K562 (cell line): ENCODE data around the gene PTPRU. TPM values are rescaled to one million over a fixed set of nuclear protein-coding genes. Genes with fewer than 3 reads are reported as not detected.

Experiments
- ARID3A ChIP-seq: IDR thresholded peaks from 2 replicates; pipeline ENCODE4 v1.6.1; 2012; ENCODE audit warnings: low read depth, low read length, improper control_type of control experiment, borderline replicate concordance
- ATF7 ChIP-seq: fragments of 450-650 bp; IDR thresholded peaks from 2 replicates; pipeline ENCODE4 v1.7.1; 2014; ENCODE audit warnings: mild to moderate bottlenecking, moderate library complexity
- CREB1 ChIP-seq, 2 experiments: sonication (generic) in 1 of 2; formaldehyde crosslinking in 1 of 2; IDR thresholded peaks; 2 replicates each; pipeline versions ENCODE4 v1.6.1 to v1.8.0; 2012 to 2022; ENCODE audit warnings: inconsistent platforms in 1 of 2, mild to moderate bottlenecking in 1 of 2, missing genetic modification reagents in 1 of 2, moderate library complexity in 1 of 2
- CXXC5 ChIP-seq: fragments of 250-450 bp; sonication (Bioruptor Pico); IDR thresholded peaks from 2 replicates; pipeline ENCODE4 v1.8.0; 2022; ENCODE audit warnings: inconsistent platforms, mild to moderate bottlenecking, moderate library complexity
- KDM1A ChIP-seq, 2 experiments: fragments of 450-650 bp; IDR thresholded peaks; 2 replicates each; pipeline ENCODE4 v1.6.1; 2016; ENCODE audit warnings: mild to moderate bottlenecking in 2 of 2
- PHB ChIP-seq: fragments of 250-450 bp; sonication (Bioruptor Pico); IDR thresholded peaks from 2 replicates; pipeline ENCODE4 v1.5.0; 2021
- PREB ChIP-seq: sonication (generic); formaldehyde crosslinking; IDR thresholded peaks from 2 replicates; pipeline ENCODE4 v1.8.1; 2023; ENCODE audit warnings: mild to moderate bottlenecking, missing genetic modification reagents
- SAP30 ChIP-seq: fragments of 200-600 bp; sonication (generic); IDR thresholded peaks from 2 replicates; pipeline ENCODE4 v1.6.1; 2012; ENCODE audit warnings: borderline replicate concordance, low read depth, mild to moderate bottlenecking, moderate library complexity, low read length, control low read depth, inconsistent platforms; ENCODE audit not compliant: insufficient read depth, poor library complexity, severe bottlenecking
- TAF9B ChIP-seq: fragments of 450-650 bp; IDR thresholded peaks from 2 replicates; pipeline ENCODE4 v1.6.1; 2018; ENCODE audit warnings: mild to moderate bottlenecking; ENCODE audit not compliant: partially characterized antibody
- ZNF263 ChIP-seq: sonication (generic); formaldehyde crosslinking; IDR thresholded peaks from 2 replicates; pipeline ENCODE4 v1.8.0; 2022; ENCODE audit warnings: mild to moderate bottlenecking, missing genetic modification reagents, borderline replicate concordance
- ZNF740 ChIP-seq, 3 experiments: fragments of 200-800 bp in 1 of 3; sonication (Bioruptor generic) in 1 of 3; sonication (generic) in 1 of 3; formaldehyde crosslinking in 1 of 3; IDR thresholded peaks; 2 replicates each; pipeline versions ENCODE4 v1.6.1 to v1.8.0; 2016 to 2022; ENCODE audit warnings: mild to moderate bottlenecking in 2 of 3, missing compliant biosample characterization in 2 of 3, missing genetic modification characterization in 2 of 3, missing genetic modification reagents in 1 of 3
- polyA plus RNA-seq, 8 experiments: library from polyadenylated mRNA; depleted of rRNA in 4 of 8; stranded (reverse) in 5 of 8; unstranded in 3 of 8; fragments of >200 nt; fragmentation: Nextera tagmentation in 2 of 8; fragmentation: Illumina TruSeq in 1 of 8; extraction: Ambion mirVana in 2 of 8; extraction: Trizol in 1 of 8; gene quantifications; 2 replicates each; pipeline versions ENCODE4 v1.2.1 to v1.2.3, GENCODE V29; 2011 to 2014; ENCODE audit warnings: inconsistent platforms in 1 of 8, missing spikeins in 1 of 8
- total RNA-seq, 7 experiments: library from RNA; depleted of rRNA in 6 of 7; stranded (reverse); fragments of >200 nt in 6 of 7; fragmentation: Illumina TruSeq in 2 of 7; extraction: Trizol in 2 of 7; gene quantifications; 2 replicates each; pipeline versions ENCODE4 v1.2.1 to v1.2.3, GENCODE V29; 2011 to 2021; ENCODE audit warnings: low replicate concordance in 1 of 7
- TF ChIP-seq, protein P1 (sequence below): fragments of 250-450 bp; sonication (Bioruptor Pico); IDR thresholded peaks from 2 replicates; pipeline ENCODE4 v1.4.0; 2020
- TF ChIP-seq, protein P2 (sequence below): fragments of 450-650 bp; formaldehyde crosslinking; IDR thresholded peaks from 2 replicates; pipeline ENCODE4 v1.4.0; 2020; ENCODE audit warnings: mild to moderate bottlenecking, moderate library complexity
- TF ChIP-seq, protein P3 (sequence below), 2 experiments: fragments of 250-450 bp in 1 of 2; fragments of 450-650 bp in 1 of 2; sonication (Bioruptor Pico) in 1 of 2; IDR thresholded peaks; 2 replicates each; pipeline versions ENCODE4 v1.6.1 to v1.8.0; 2016 to 2021; ENCODE audit warnings: mild to moderate bottlenecking in 2 of 2, moderate library complexity in 2 of 2, missing compliant biosample characterization in 1 of 2, missing genetic modification characterization in 1 of 2

PTPRU gene
- total and polyA plus RNA-seq, 9 of the 15 experiments (the other 6 are each of a cell fraction or from before 2014, with no cell fraction given): 0.01 to 2.9 (median 1.0) TPM

- TF ChIP-seq, protein P1, sequence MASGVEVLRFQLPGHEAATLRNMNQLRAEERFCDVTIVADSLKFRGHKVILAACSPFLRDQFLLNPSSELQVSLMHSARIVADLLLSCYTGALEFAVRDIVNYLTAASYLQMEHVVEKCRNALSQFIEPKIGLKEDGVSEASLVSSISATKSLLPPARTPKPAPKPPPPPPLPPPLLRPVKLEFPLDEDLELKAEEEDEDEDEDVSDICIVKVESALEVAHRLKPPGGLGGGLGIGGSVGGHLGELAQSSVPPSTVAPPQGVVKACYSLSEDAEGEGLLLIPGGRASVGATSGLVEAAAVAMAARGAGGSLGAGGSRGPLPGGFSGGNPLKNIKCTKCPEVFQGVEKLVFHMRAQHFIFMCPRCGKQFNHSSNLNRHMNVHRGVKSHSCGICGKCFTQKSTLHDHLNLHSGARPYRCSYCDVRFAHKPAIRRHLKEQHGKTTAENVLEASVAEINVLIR (CRISPR knock-in tag): peak; percentile 67; the same call in 1 of the 2 replicates
- no peak for TF ChIP-seq ARID3A
- no peak for TF ChIP-seq KDM1A (IDR thresholded peaks at IDR 0.05)
- TF ChIP-seq CREB1 (IDR thresholded peaks at IDR 0.05): peak; percentile 49
- TF ChIP-seq CREB1 (CRISPR knock-in tag; IDR thresholded peaks at IDR 0.05): peak; percentile 69
- 0 out of 2 replicates have a peak, but pooled peaks have one; percentile 46 for TF ChIP-seq ZNF263 (CRISPR knock-in tag)
- TF ChIP-seq TAF9B: no peak
- TF ChIP-seq ZNF740 (CRISPR knock-in tag; IDR thresholded peaks at IDR 0.05): peak; percentile 63; the same call in 1 of the 2 replicates
- TF ChIP-seq ZNF740 (tag; IDR thresholded peaks at IDR 0.05): no peak
- TF ChIP-seq PHB: 0 out of 2 replicates have a peak, but pooled peaks have one; percentile 46
- TF ChIP-seq SAP30: no peak
- TF ChIP-seq, protein P2, sequence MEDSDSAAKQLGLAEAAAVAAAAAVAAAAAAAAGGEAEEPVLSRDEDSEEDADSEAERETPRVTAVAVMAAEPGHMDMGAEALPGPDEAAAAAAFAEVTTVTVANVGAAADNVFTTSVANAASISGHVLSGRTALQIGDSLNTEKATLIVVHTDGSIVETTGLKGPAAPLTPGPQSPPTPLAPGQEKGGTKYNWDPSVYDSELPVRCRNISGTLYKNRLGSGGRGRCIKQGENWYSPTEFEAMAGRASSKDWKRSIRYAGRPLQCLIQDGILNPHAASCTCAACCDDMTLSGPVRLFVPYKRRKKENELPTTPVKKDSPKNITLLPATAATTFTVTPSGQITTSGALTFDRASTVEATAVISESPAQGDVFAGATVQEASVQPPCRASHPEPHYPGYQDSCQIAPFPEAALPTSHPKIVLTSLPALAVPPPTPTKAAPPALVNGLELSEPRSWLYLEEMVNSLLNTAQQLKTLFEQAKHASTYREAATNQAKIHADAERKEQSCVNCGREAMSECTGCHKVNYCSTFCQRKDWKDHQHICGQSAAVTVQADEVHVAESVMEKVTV (CRISPR knock-in tag): peak; percentile 53; the same call in 1 of the 2 replicates
- TF ChIP-seq CXXC5 (CRISPR knock-in tag): peak; percentile 85
- TF ChIP-seq, protein P3, sequence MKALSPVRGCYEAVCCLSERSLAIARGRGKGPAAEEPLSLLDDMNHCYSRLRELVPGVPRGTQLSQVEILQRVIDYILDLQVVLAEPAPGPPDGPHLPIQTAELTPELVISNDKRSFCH (CRISPR knock-in tag; IDR thresholded peaks at IDR 0.05): no peak
- TF ChIP-seq, protein P3 (tag; IDR thresholded peaks at IDR 0.05): 0 out of 2 replicates have a peak, but pooled peaks have one; percentile 22
- TF ChIP-seq PREB (CRISPR knock-in tag): peak; percentile 93; the same call in 1 of the 2 replicates
- peak; percentile 94 for TF ChIP-seq ATF7
Measured at GRCh38 chr1:29235955-29236711, at the start of gene PTPRU (continued).
